SK-MEL-5 (cell line): ENCODE measurements around the gene LUC7L. TPM values are rescaled to one million over a fixed set of nuclear protein-coding genes. Genes with fewer than 3 reads are reported as not detected.

Experiments
- DNase-seq: peaks from one replicate; pipeline ENCODE4 v3.0.0-alpha.2; 2016; ENCODE audit warnings: low read depth, low spot score
- in situ Hi-C: cut with HindIII; loops from 2 replicates; pipeline ENCODE4 v1.10.0; 2016; ENCODE audit warnings: low sequenced_read_pairs, high pct_unique_total_duplicates, low pct_unique_long_range_greater_than_20kb
- small RNA-seq, 2 experiments: library from RNA; depleted of rRNA; stranded (forward); fragments of <200 nt; gene quantifications; one replicate each; pipeline ENCODE3, GENCODE V24; 2014
- total RNA-seq: library from RNA; depleted of rRNA; stranded (reverse); fragments of >200 nt; shearing (Covaris generic); gene quantifications from 2 replicates; pipeline ENCODE4 v1.2.3, GENCODE V29; 2014; rRNA removed

The LUC7L gene
- total RNA-seq, 1 experiment from 2014 or later: 28.2 TPM

- in situ Hi-C loops: no loop called here
- no peak for DNase-seq
Measured at GRCh38 chr16:140175-140857, 88.9 kb downstream of the LUC7L start.

Small RNAs within 50 kb of the gene (small RNA-seq; reads per million reads assigned to genes)
- 0 reads per million in 2 experiments for gene RF00019

Other genes with a start within 250 kb of the LUC7L start
- gene POLR3K, start 175.8 kb downstream of the LUC7L start, total RNA-seq: 5.3 and 7.0 TPM in 2 replicates
- 26.0 and 28.2 TPM in 2 replicates for gene SNRNP25, start 175.6 kb downstream of the LUC7L start, total RNA-seq
- gene RHBDF1, start 156.8 kb downstream of the LUC7L start, total RNA-seq: 5.9 and 7.9 TPM in 2 replicates
- gene MPG, start 151.2 kb downstream of the LUC7L start, total RNA-seq: 57.3 and 70.9 TPM in 2 replicates
- gene NPRL3, start 90.8 kb downstream of the LUC7L start, total RNA-seq: 4.1 and 5.6 TPM in 2 replicates
- not detected in 2 replicates for gene HBZ, start 76.8 kb downstream of the LUC7L start, total RNA-seq
- gene HBM, start 63.5 kb downstream of the LUC7L start, total RNA-seq: not detected in 2 replicates
- not detected in 2 replicates for gene HBA2, start 56.6 kb downstream of the LUC7L start, total RNA-seq
- not detected in 2 replicates for gene HBA1, start 52.8 kb downstream of the LUC7L start, total RNA-seq
- gene HBQ1, start 49.0 kb downstream of the LUC7L start, total RNA-seq: 2.2 and 2.5 TPM in 2 replicates
- 30.2 and 31.2 TPM in 2 replicates for gene FAM234A, start 5.4 kb upstream of the LUC7L start, total RNA-seq
- gene RGS11, start 46.5 kb upstream of the LUC7L start, total RNA-seq: 0.35 and 0.74 TPM in 2 replicates
- gene ARHGDIG, start 51.1 kb upstream of the LUC7L start, total RNA-seq: 3.5 and 4.1 TPM in 2 replicates
- 0.08 and 0.34 TPM in 2 replicates for gene PDIA2, start 53.7 kb upstream of the LUC7L start, total RNA-seq
- gene AXIN1, start 123.3 kb upstream of the LUC7L start, total RNA-seq: 20.6 and 22.6 TPM in 2 replicates
- 78.0 and 105 TPM in 2 replicates for gene MRPL28, start 141.1 kb upstream of the LUC7L start, total RNA-seq
- gene PGAP6, start 152.5 kb upstream of the LUC7L start, total RNA-seq: 88.5 and 94.0 TPM in 2 replicates
- gene NME4, start 167.8 kb upstream of the LUC7L start, total RNA-seq: 176 and 197 TPM in 2 replicates
- gene DECR2, start 172.4 kb upstream of the LUC7L start, total RNA-seq: 11.9 and 12.5 TPM in 2 replicates
- gene RAB11FIP3, start 196.2 kb upstream of the LUC7L start, total RNA-seq: 10.0 and 10.5 TPM in 2 replicates